Erythroblast (primary cell): Measurements from ENCODE around the gene GPHN.

Experiments
- GATA1 ChIP-seq: IDR thresholded peaks from 2 replicates; pipeline ENCODE4 v1.6.1; 2011; ENCODE audit warnings: low read depth, mild to moderate bottlenecking, control low read depth, low read length, moderate library complexity
- POLR2A ChIP-seq: IDR thresholded peaks from 2 replicates; pipeline ENCODE4 v1.6.1; 2011; ENCODE audit warnings: mild to moderate bottlenecking, low read length

DNA sequence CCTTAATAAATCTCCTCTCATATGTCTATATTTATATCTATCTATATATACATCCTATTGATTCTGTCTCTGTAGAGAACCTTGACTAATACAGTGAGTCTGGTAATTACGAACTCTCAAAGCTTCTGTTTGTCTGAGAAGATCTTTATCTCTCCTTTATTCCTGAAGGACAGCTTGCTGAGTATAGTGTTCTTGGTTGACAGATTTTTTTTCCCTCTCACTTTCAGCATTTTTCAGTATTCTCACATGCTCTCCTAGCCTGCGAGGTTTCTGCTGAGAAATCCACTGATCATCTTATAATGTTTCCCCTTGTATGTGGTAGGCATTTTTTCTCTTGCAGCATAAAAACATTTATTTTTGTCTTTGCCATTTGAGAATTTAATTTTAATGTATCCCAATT is 67.1 kb downstream of the GPHN start:
- no peak for TF ChIP-seq POLR2A
- TF ChIP-seq GATA1 = no peak
